Mammary epithelial cell (primary cell): ENCODE results near the gene PARD3.

Experiments used
- CTCF ChIP-seq, 2 donors: IDR thresholded peaks in 1 of 2; conservative IDR thresholded peaks in 1 of 2; 2 replicates each; pipeline ENCODE4 v1.5.1; 2011 to 2012; ENCODE audit warnings: inconsistent platforms in 2 of 2, low read length in 2 of 2, mild to moderate bottlenecking in 2 of 2, control low read depth in 1 of 2, low read depth in 1 of 2; ENCODE audit not compliant: insufficient read depth in 1 of 2; ENCODE audit errors: extremely low read depth in 1 of 2
- EZH2 ChIP-seq: IDR thresholded peaks from 2 replicates; pipeline ENCODE4 v1.6.1; 2012; ENCODE audit warnings: low read length, inconsistent platforms, borderline replicate concordance

- TF ChIP-seq EZH2 = no peak
- no peak for TF ChIP-seq CTCF (conservative IDR thresholded peaks at IDR 0.05 in 1 of 2, IDR thresholded peaks at IDR 0.05 in 1 of 2; ENCODE audit: extremely low read depth in 1 of 2, insufficient read depth in 1 of 2, low read depth in 1 of 2, low read length in 2 of 2)
Observed at GRCh38 chr10:34780818-34781380, 34.2 kb downstream of the PARD3 start.
